ENCODE results near the gene LKAAEAR1.

- TF ChIP-seq, protein P1, sequence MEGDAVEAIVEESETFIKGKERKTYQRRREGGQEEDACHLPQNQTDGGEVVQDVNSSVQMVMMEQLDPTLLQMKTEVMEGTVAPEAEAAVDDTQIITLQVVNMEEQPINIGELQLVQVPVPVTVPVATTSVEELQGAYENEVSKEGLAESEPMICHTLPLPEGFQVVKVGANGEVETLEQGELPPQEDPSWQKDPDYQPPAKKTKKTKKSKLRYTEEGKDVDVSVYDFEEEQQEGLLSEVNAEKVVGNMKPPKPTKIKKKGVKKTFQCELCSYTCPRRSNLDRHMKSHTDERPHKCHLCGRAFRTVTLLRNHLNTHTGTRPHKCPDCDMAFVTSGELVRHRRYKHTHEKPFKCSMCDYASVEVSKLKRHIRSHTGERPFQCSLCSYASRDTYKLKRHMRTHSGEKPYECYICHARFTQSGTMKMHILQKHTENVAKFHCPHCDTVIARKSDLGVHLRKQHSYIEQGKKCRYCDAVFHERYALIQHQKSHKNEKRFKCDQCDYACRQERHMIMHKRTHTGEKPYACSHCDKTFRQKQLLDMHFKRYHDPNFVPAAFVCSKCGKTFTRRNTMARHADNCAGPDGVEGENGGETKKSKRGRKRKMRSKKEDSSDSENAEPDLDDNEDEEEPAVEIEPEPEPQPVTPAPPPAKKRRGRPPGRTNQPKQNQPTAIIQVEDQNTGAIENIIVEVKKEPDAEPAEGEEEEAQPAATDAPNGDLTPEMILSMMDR (IDR thresholded peaks at IDR 0.05; ENCODE audit: insufficient read depth, low read depth, low read length): no peak
- TF ChIP-seq EZH2 (IDR thresholded peaks at IDR 0.05; ENCODE audit: insufficient read depth, low read length): no peak
Observed at GRCh38 chr20:64063389-64064144, 20.6 kb downstream of the LKAAEAR1 start.
